GM12878 (cell line): ENCODE measurements around the gene HELZ. TPM values are rescaled to one million over a fixed set of nuclear protein-coding genes. Genes with fewer than 3 reads are reported as not detected.

Experiments used
- ATAC-seq: fragments of 200-7000 bp; cut with Tn5 transposase; 3 replicates; pipeline ENCODE4 v1.9.1; 2020; ENCODE audit warnings: mild to moderate bottlenecking, moderate library complexity
- BruUV-seq: library from RNA; stranded (reverse); fragments of 400-500 nt; replicated peaks from 2 replicates; lab custom pipeline; 2021; lab: Mats Ljungman, UMichigan
- CTCF ChIA-PET: fragments of 300-600 bp; sonication (Branson Sonifier 250); formaldehyde crosslinking; extraction: SDS; loops from one replicate; lab custom pipeline; 2021; ENCODE audit warnings: inconsistent platforms; lab: Yijun Ruan, JAX
- POLR2A ChIA-PET: fragments of 350-600 bp; formaldehyde crosslinking; extraction: SDS; loops from one replicate; lab custom pipeline; 2021; ENCODE audit warnings: inconsistent platforms; lab: Charles Lee
- RAD21 ChIA-PET: fragments of 300-600 bp; sonication (Branson Sonifier 250); formaldehyde crosslinking; loops from one replicate; lab custom pipeline; 2023; ENCODE audit warnings: antibody characterized with exemption; ENCODE audit not compliant: unreplicated experiment; lab: Charles Lee
- SMC1A ChIA-PET: fragments of 300-600 bp; sonication (Branson Sonifier 250); formaldehyde crosslinking; loops from one replicate; lab custom pipeline; 2023; ENCODE audit not compliant: unreplicated experiment, uncharacterized antibody; lab: Charles Lee
- DNase-seq: peaks from one replicate; pipeline ENCODE4 v3.0.0-alpha.2; 2011; ENCODE audit warnings: low read depth, low spot score
- FAIRE-seq: peaks from 3 replicates; lab custom pipeline; 2011; peaks lifted over from hg19 to GRCh38; lab: Jason Lieb, UNC
- H2AFZ ChIP-seq: 2 replicates; pipeline ENCODE4 v1.6.0; 2011; ENCODE audit warnings: low read depth, low read length, control low read depth; ENCODE audit not compliant: control insufficient read depth
- H3K27ac ChIP-seq: 2 replicates; pipeline ENCODE4 v1.5.1; 2011; ENCODE audit warnings: control low read depth; ENCODE audit not compliant: control insufficient read depth, insufficient read depth
- H3K27me3 ChIP-seq, 2 experiments: replicated peaks in 1 of 2; 2 replicates each; pipeline versions ENCODE4 v1.6.0 to v1.6.1; 2011; ENCODE audit warnings: low read length in 1 of 2; ENCODE audit not compliant: control insufficient read depth in 2 of 2, insufficient read depth in 2 of 2
- H3K36me3 ChIP-seq, 2 experiments: 2 replicates each; pipeline ENCODE4 v1.5.1; 2011; ENCODE audit warnings: low read length in 1 of 2; ENCODE audit not compliant: control insufficient read depth in 2 of 2, insufficient read depth in 2 of 2
- H3K4me1 ChIP-seq: 2 replicates; pipeline ENCODE4 v1.6.1; 2011; ENCODE audit warnings: mild to moderate bottlenecking, low read length, moderate library complexity, mixed read lengths; ENCODE audit not compliant: control insufficient read depth, insufficient read depth
- H3K4me2 ChIP-seq: 2 replicates; pipeline ENCODE4 v1.6.0; 2011; ENCODE audit warnings: control low read depth; ENCODE audit not compliant: control insufficient read depth, insufficient read depth
- H3K4me3 ChIP-seq: fragments of 200-600 bp; sonication (generic); 2 replicates; pipeline ENCODE4 v1.5.1; 2016
- H3K79me2 ChIP-seq: 2 replicates; pipeline ENCODE4 v1.6.0; 2011; ENCODE audit warnings: low read length; ENCODE audit not compliant: control insufficient read depth, insufficient read depth
- H3K9ac ChIP-seq: 2 replicates; pipeline ENCODE4 v1.8.0; 2011; ENCODE audit warnings: low read length, control low read depth, mixed read lengths; ENCODE audit not compliant: control insufficient read depth, insufficient read depth
- H3K9me3 ChIP-seq: replicated peaks from 3 replicates; pipeline ENCODE4 v1.5.1; 2011; ENCODE audit warnings: mild to moderate bottlenecking, low read length; ENCODE audit not compliant: control insufficient read depth, insufficient read depth
- H4K20me1 ChIP-seq: 2 replicates; pipeline ENCODE4 v1.6.0; 2011; ENCODE audit not compliant: control insufficient read depth, insufficient read depth
- CHD1 ChIP-seq: IDR thresholded peaks from 2 replicates; pipeline ENCODE4 v1.6.1; 2012; ENCODE audit warnings: low read depth, low read length, improper control_type of control experiment
- ESRRA ChIP-seq: IDR thresholded peaks from 2 replicates; pipeline ENCODE4 v1.6.1; 2012; ENCODE audit warnings: mild to moderate bottlenecking, low read length, improper control_type of control experiment
- FOS ChIP-seq: IDR thresholded peaks from 3 replicates; pipeline ENCODE4 v1.6.1; 2011; ENCODE audit warnings: borderline replicate concordance; ENCODE audit not compliant: insufficient read length; ENCODE audit errors: extremely low read depth
- FOXM1 ChIP-seq: IDR thresholded peaks from 2 replicates; pipeline ENCODE4 v1.6.1; 2012; ENCODE audit warnings: low read depth, mild to moderate bottlenecking, inconsistent platforms, low read length, moderate library complexity
- IKZF1 ChIP-seq: fragments of 450-650 bp; conservative IDR thresholded peaks from 2 replicates; pipeline ENCODE4 v1.6.1; 2017; ENCODE audit warnings: antibody characterized with exemption, mild to moderate bottlenecking
- JUNB ChIP-seq: IDR thresholded peaks from 2 replicates; pipeline ENCODE4 v1.6.1; 2016; ENCODE audit warnings: antibody characterized with exemption, mild to moderate bottlenecking
- POLR2A ChIP-seq: IDR thresholded peaks from 2 replicates; pipeline ENCODE4 v1.6.1; 2011; ENCODE audit warnings: low read depth, mild to moderate bottlenecking, low read length
- RAD51 ChIP-seq: fragments of 450-650 bp; IDR thresholded peaks from 2 replicates; pipeline ENCODE4 v1.6.1; 2016; ENCODE audit warnings: moderate library complexity, mild to moderate bottlenecking, inconsistent platforms
- RFX5 ChIP-seq: IDR thresholded peaks from 2 replicates; pipeline ENCODE4 v1.6.1; 2011; ENCODE audit warnings: low read depth, low read length, improper control_type of control experiment
- SRF ChIP-seq, 2 experiments: IDR thresholded peaks; 2 replicates each; pipeline ENCODE4 v1.6.1; 2011; ENCODE audit warnings: low read depth in 2 of 2, low read length in 2 of 2, mild to moderate bottlenecking in 1 of 2, moderate library complexity in 1 of 2
- WGBS: methylation state at CpG from one replicate; pipeline ENCODE4 v1.1.6; 2016; ENCODE audit warnings: low lambda C conversion rate; ENCODE audit not compliant: insufficient replicate concordance, insufficient coverage; ENCODE audit errors: missing lambda C conversion rate; 5-methylcytosine and 5-hydroxymethylcytosine counted together
- in situ Hi-C: fragments of 300-500 bp; cut with MboI; formaldehyde crosslinking; loops from 9 replicates; pipeline ENCODE4 v1.14.3; 2018; ENCODE audit warnings: mixed read lengths
- intact Hi-C: fragments of 100-400 bp; cut with micrococcal nuclease; formaldehyde crosslinking; loops from one replicate; pipeline ENCODE4 v1.14.2; 2022; ENCODE audit not compliant: unreplicated experiment
- polyA plus RNA-seq, 11 experiments: library from polyadenylated mRNA; depleted of rRNA in 4 of 11; unstranded in 6 of 11; stranded (reverse) in 5 of 11; fragments of >200 nt; fragmentation: Nextera tagmentation in 4 of 11; fragmentation: Illumina TruSeq in 1 of 11; extraction: Ambion mirVana in 4 of 11; extraction: Trizol in 1 of 11; gene quantifications; 1 replicate in 1 of 11; 2 replicates in 10 of 11; pipeline versions ENCODE4 v1.2.1 to v1.2.3, GENCODE V29; 2011 to 2016; ENCODE audit warnings: inconsistent platforms in 2 of 11, missing spikeins in 2 of 11, low read depth in 1 of 11
- total RNA-seq, 4 experiments: library from RNA; depleted of rRNA in 3 of 4; stranded (reverse); fragments of >200 nt in 3 of 4; fragmentation: Illumina TruSeq in 1 of 4; extraction: Trizol in 1 of 4; gene quantifications; 2 replicates each; pipeline versions ENCODE4 v1.2.1 to v1.2.3, GENCODE V29; 2013 to 2021
- TF ChIP-seq, protein P1 (sequence below): fragments of 450-650 bp; formaldehyde crosslinking; IDR thresholded peaks from 2 replicates; pipeline ENCODE4 v1.5.0; 2022; ENCODE audit warnings: mild to moderate bottlenecking, missing genetic modification characterization
- TF ChIP-seq, protein P2 (sequence below): fragments of 450-650 bp; IDR thresholded peaks from 2 replicates; pipeline ENCODE4 v1.6.1; 2017; ENCODE audit warnings: mild to moderate bottlenecking, moderate library complexity

HELZ gene
- total and polyA plus RNA-seq, 10 of the 15 experiments (the other 5 are each of a cell fraction or from before 2014, with no cell fraction given): 1.5 to 36.8 (median 19.1) TPM

DNA sequence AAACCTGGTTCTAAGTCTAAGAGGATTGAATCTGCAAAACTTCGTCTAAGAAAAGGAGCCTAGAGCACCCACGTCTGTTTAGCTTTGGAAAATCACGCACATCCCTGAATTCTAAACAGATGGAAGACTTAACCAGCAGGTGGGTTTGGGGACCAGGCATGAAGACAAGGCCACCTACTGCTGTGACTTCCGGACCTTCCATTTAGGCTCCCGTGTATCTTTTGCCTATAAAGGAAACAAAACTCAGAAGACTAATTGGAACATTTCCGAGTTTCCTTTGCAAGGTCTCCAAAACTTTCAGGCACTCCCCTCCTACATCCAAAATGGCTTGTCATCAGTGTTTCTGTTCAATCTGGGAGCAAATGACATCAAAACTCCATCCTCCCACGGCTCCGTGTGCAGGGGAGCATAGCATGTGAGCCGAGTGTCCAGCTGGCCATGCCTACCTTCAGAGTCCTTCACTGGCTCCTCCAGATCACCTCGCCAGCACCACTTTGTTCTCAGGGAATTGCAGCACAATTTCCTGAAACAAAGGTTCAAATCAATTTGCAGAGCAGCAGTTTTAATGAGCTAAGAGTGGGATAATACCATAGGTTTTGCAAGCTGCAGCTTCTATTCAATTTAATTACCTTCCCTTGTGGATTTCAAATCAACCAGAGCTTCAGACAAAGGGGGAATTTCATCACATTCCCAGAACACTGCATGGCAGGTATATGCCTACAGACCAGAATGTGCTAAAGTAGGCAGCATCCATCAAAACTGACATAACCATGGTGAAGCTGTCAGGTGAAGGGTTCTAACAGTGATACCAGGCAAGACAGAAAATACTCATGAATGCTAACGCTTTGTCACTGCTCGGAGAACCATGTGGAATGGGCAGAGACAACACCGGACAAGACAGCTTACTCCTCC is 177.2 kb downstream of the HELZ start:
- H3K9me3 ChIP-seq: no peaks in the 10 kb centered on the region
- DNase-seq: no peak
- intact Hi-C loops: no loop called here
- RAD21 ChIA-PET: interaction anchor here (0.8 kb wide), 1 partner anchor 13 kb away, joined by 3 read pairs; no protein-coding TSS in a partner anchor
- no TSS peak for BruUV-seq
- POLR2A ChIA-PET: interaction anchor here (0.5 to 1.6 kb wide), 4 partner anchors 9 to 171 kb away, joined by 3 to 4 read pairs (median 4); no protein-coding TSS in a partner anchor
- 67% methylated on average over 13 of the region's 13 CpGs for WGBS
- no peak overlapping the region for H3K27ac ChIP-seq
- no peaks in the 10 kb centered on the region for H4K20me1 ChIP-seq
- H3K9ac ChIP-seq: no peak overlapping the region
- H2AFZ ChIP-seq: no peak overlapping the region
- no peak for ATAC-seq
- no peak overlapping the region for H3K4me3 ChIP-seq
- CTCF ChIA-PET: interaction anchor here (0.6 to 1.6 kb wide), 4 partner anchors 11 to 340 kb away, joined by 3 to 7 read pairs (median 5); no protein-coding TSS in a partner anchor
- no peaks in the 10 kb centered on the region for H3K79me2 ChIP-seq
- SMC1A ChIA-PET: interaction anchor here (0.8 to 1.3 kb wide), 5 partner anchors 9 to 113 kb away, joined by 3 to 4 read pairs (median 3); no protein-coding TSS in a partner anchor
- FAIRE-seq: no peak
- H3K27me3 ChIP-seq: no peaks in the 10 kb centered on the region
- no peaks in the 10 kb centered on the region for H3K36me3 ChIP-seq
- H3K4me1 ChIP-seq: no peaks in the 10 kb centered on the region
- H3K4me2 ChIP-seq: no peak overlapping the region
- in situ Hi-C loops: no loop called here
- TF ChIP-seq POLR2A: no peak
- TF ChIP-seq FOXM1: no peak
- no peak for TF ChIP-seq FOS
- TF ChIP-seq, protein P1, sequence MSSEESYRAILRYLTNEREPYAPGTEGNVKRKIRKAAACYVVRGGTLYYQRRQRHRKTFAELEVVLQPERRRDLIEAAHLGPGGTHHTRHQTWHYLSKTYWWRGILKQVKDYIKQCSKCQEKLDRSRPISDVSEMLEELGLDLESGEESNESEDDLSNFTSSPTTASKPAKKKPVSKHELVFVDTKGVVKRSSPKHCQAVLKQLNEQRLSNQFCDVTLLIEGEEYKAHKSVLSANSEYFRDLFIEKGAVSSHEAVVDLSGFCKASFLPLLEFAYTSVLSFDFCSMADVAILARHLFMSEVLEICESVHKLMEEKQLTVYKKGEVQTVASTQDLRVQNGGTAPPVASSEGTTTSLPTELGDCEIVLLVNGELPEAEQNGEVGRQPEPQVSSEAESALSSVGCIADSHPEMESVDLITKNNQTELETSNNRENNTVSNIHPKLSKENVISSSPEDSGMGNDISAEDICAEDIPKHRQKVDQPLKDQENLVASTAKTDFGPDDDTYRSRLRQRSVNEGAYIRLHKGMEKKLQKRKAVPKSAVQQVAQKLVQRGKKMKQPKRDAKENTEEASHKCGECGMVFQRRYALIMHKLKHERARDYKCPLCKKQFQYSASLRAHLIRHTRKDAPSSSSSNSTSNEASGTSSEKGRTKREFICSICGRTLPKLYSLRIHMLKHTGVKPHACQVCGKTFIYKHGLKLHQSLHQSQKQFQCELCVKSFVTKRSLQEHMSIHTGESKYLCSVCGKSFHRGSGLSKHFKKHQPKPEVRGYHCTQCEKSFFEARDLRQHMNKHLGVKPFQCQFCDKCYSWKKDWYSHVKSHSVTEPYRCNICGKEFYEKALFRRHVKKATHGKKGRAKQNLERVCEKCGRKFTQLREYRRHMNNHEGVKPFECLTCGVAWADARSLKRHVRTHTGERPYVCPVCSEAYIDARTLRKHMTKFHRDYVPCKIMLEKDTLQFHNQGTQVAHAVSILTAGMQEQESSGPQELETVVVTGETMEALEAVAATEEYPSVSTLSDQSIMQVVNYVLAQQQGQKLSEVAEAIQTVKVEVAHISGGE: no peak
- no peak for TF ChIP-seq CHD1
- no peak for TF ChIP-seq RFX5
- TF ChIP-seq, protein P2, sequence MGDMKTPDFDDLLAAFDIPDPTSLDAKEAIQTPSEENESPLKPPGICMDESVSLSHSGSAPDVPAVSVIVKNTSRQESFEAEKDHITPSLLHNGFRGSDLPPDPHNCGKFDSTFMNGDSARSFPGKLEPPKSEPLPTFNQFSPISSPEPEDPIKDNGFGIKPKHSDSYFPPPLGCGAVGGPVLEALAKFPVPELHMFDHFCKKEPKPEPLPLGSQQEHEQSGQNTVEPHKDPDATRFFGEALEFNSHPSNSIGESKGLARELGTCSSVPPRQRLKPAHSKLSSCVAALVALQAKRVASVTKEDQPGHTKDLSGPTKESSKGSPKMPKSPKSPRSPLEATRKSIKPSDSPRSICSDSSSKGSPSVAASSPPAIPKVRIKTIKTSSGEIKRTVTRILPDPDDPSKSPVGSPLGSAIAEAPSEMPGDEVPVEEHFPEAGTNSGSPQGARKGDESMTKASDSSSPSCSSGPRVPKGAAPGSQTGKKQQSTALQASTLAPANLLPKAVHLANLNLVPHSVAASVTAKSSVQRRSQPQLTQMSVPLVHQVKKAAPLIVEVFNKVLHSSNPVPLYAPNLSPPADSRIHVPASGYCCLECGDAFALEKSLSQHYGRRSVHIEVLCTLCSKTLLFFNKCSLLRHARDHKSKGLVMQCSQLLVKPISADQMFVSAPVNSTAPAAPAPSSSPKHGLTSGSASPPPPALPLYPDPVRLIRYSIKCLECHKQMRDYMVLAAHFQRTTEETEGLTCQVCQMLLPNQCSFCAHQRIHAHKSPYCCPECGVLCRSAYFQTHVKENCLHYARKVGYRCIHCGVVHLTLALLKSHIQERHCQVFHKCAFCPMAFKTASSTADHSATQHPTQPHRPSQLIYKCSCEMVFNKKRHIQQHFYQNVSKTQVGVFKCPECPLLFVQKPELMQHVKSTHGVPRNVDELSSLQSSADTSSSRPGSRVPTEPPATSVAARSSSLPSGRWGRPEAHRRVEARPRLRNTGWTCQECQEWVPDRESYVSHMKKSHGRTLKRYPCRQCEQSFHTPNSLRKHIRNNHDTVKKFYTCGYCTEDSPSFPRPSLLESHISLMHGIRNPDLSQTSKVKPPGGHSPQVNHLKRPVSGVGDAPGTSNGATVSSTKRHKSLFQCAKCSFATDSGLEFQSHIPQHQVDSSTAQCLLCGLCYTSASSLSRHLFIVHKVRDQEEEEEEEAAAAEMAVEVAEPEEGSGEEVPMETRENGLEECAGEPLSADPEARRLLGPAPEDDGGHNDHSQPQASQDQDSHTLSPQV: no peak
- TF ChIP-seq IKZF1: no peak
- TF ChIP-seq SRF (IDR thresholded peaks at IDR 0.05; ENCODE audit: low read depth in 2 of 2, low read length in 2 of 2): no peak
- TF ChIP-seq ESRRA: no peak
- TF ChIP-seq RAD51: no peak
- no peak for TF ChIP-seq JUNB
